HepG2 (cell line): ENCODE results near the gene KIF3A. TPM values are rescaled to one million over a fixed set of nuclear protein-coding genes. Genes with fewer than 3 reads are reported as not detected.

Experiments
- DZIP1 ChIP-seq: sonication (generic); formaldehyde crosslinking; IDR thresholded peaks from 2 replicates; pipeline ENCODE4 v1.5.0; 2020; ENCODE audit warnings: mild to moderate bottlenecking, missing genetic modification reagents
- EHMT2 ChIP-seq: fragments of 200-600 bp; sonication (generic); IDR thresholded peaks from 2 replicates; pipeline ENCODE4 v1.7.0; 2017; ENCODE audit warnings: antibody characterized with exemption, low read depth, low read length, borderline replicate concordance
- FOXP1 ChIP-seq, 2 experiments: fragments of 450-650 bp in 1 of 2; IDR thresholded peaks; 2 replicates each; pipeline ENCODE4 v1.6.1; 2017 to 2018; ENCODE audit warnings: antibody characterized with exemption in 1 of 2
- HMG20A ChIP-seq: IDR thresholded peaks from 2 replicates; pipeline ENCODE4 v1.6.1; 2016; ENCODE audit warnings: borderline replicate concordance
- HOXA5 ChIP-seq: sonication (generic); formaldehyde crosslinking; IDR thresholded peaks from 2 replicates; pipeline ENCODE4 v1.4.0; 2020; ENCODE audit warnings: missing genetic modification reagents
- ISX ChIP-seq: sonication (generic); formaldehyde crosslinking; conservative IDR thresholded peaks from 2 replicates; pipeline ENCODE4 v1.5.0; 2020; ENCODE audit warnings: missing genetic modification reagents
- MNT ChIP-seq: fragments of 450-650 bp; IDR thresholded peaks from 2 replicates; pipeline ENCODE4 v1.6.1; 2016
- PRDM15 ChIP-seq: sonication (generic); formaldehyde crosslinking; IDR thresholded peaks from 2 replicates; pipeline ENCODE4 v1.4.0; 2020; ENCODE audit warnings: missing genetic modification reagents
- RARG ChIP-seq: sonication (generic); formaldehyde crosslinking; IDR thresholded peaks from 2 replicates; pipeline ENCODE4 v1.4.0; 2020; ENCODE audit warnings: low read depth, mild to moderate bottlenecking, missing genetic modification reagents
- RFXAP ChIP-seq: sonication (generic); formaldehyde crosslinking; IDR thresholded peaks from 2 replicates; pipeline ENCODE4 v1.4.0; 2020; ENCODE audit warnings: missing genetic modification reagents, borderline replicate concordance
- SMC3 ChIP-seq: IDR thresholded peaks from 2 replicates; pipeline ENCODE4 v1.6.1; 2011; ENCODE audit warnings: low read length, improper control_type of control experiment
- SNAI1 ChIP-seq: sonication (generic); formaldehyde crosslinking; IDR thresholded peaks from 2 replicates; pipeline ENCODE4 v1.5.0; 2020; ENCODE audit warnings: mild to moderate bottlenecking, missing genetic modification reagents, borderline replicate concordance
- TFAP4 ChIP-seq: sonication (generic); IDR thresholded peaks from 2 replicates; pipeline ENCODE4 v1.6.1; 2016; ENCODE audit warnings: low read depth, borderline replicate concordance
- ZBTB2 ChIP-seq: sonication (generic); formaldehyde crosslinking; IDR thresholded peaks from 2 replicates; pipeline ENCODE4 v1.8.0; 2022; ENCODE audit warnings: low read depth, missing genetic modification reagents
- ZNF335 ChIP-seq: sonication (generic); formaldehyde crosslinking; IDR thresholded peaks from 2 replicates; pipeline ENCODE4 v1.4.0; 2020; ENCODE audit warnings: missing genetic modification reagents
- ZNF704 ChIP-seq: sonication (generic); formaldehyde crosslinking; IDR thresholded peaks from 2 replicates; pipeline ENCODE4 v1.8.1; 2023; ENCODE audit warnings: mild to moderate bottlenecking, inconsistent platforms, moderate library complexity, missing genetic modification reagents, borderline replicate concordance
- polyA plus RNA-seq, 8 experiments: library from polyadenylated mRNA; depleted of rRNA in 3 of 8; stranded (reverse) in 7 of 8; unstranded in 1 of 8; fragments of >200 nt; fragmentation: Illumina TruSeq in 4 of 8; extraction: Trizol in 4 of 8; gene quantifications; 2 replicates each; pipeline versions ENCODE4 v1.2.1 to v1.2.3, GENCODE V29; 2011 to 2016; ENCODE audit warnings: low read depth in 4 of 8, missing spikeins in 1 of 8, mixed read lengths in 1 of 8; ENCODE audit not compliant: insufficient read depth in 1 of 8
- total RNA-seq, 5 experiments: library from RNA; depleted of rRNA; stranded (reverse); fragments of >200 nt; fragmentation: Illumina TruSeq; extraction: Trizol; gene quantifications; 2 replicates each; pipeline ENCODE4 v1.2.3, GENCODE V29; 2016; ENCODE audit warnings: low read depth in 1 of 5

The KIF3A gene
- total and polyA plus RNA-seq, 2 of the 13 experiments (the other 11 are each of a cell fraction or from before 2014, with no cell fraction given): 2.3 to 8.4 TPM

GRCh38 chr5:132736853-132737833 is at the start of gene KIF3A (continued):
- TF ChIP-seq ZBTB2 (CRISPR knock-in tag) (no peak), ISX (CRISPR knock-in tag) (no peak), ZNF704 (CRISPR knock-in tag) (no peak), TFAP4 (no peak), PRDM15 (no peak), HOXA5 (CRISPR knock-in tag) (peak; percentile 67; the same call in 1 of the 2 replicates), RARG (CRISPR knock-in tag) (no peak), SNAI1 (CRISPR knock-in tag) (no peak), FOXP1 (IDR thresholded peaks at IDR 0.05) (no peak), FOXP1 (CRISPR knock-in tag; IDR thresholded peaks at IDR 0.05) (no peak), EHMT2 (no peak), RFXAP (CRISPR knock-in tag) (no peak), DZIP1 (no peak), MNT (0 out of 2 replicates have a peak, but pooled peaks have one; percentile 12), HMG20A (CRISPR knock-in tag) (no peak), ZNF335 (CRISPR knock-in tag) (no peak), SMC3 (no peak)
